PC-9 (cell line): ENCODE measurements around the gene C1orf35.

Experiments used
- EZH2 ChIP-seq: fragments of 200-600 bp; sonication (generic); IDR thresholded peaks from 2 replicates; pipeline ENCODE4 v1.8.0; 2017; ENCODE audit warnings: antibody characterized with exemption, low read depth
- TF ChIP-seq, protein P1 (sequence below): fragments of 200-600 bp; sonication (generic); conservative IDR thresholded peaks from 2 replicates; pipeline ENCODE4 v1.6.1; 2017; ENCODE audit warnings: mixed run types, antibody characterized with exemption, mild to moderate bottlenecking, moderate library complexity

DNA sequence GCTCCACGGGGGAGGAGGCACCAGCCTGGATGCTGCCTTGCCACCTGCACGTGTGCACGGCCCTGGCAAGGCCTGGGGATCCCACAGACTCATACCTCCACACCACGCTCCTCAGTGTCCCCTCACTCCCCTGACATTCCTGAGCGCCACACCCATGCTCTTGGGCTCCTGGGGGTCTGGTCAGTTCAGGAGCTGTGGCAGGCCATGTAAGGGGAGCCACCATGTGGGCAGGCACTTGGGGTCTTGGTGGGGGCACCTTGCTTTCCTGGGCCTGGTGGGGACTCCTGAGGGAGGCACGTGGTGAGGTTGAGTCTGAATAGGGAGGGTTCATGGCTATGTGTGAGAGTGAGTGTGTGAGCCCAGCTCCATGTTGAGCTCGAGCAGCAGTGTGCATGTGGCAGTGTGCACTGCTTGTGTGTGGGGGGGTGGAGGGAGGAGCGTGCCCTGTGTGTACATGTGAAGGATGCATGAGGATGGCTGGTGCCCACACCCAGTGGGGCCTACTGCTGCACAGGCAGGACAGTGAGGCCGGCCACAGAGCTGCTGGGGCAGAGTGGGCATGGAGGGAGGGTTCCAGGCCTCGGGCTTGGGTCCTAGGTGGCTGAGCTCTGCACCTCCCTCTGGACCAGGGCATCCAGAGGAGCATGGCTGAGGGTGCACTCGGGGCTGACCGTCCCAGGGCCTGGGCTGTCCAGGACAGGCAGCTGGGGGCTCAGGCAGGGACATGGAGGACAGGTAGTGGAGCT lies 48.2 kb upstream of the C1orf35 start:
- TF ChIP-seq, protein P1, sequence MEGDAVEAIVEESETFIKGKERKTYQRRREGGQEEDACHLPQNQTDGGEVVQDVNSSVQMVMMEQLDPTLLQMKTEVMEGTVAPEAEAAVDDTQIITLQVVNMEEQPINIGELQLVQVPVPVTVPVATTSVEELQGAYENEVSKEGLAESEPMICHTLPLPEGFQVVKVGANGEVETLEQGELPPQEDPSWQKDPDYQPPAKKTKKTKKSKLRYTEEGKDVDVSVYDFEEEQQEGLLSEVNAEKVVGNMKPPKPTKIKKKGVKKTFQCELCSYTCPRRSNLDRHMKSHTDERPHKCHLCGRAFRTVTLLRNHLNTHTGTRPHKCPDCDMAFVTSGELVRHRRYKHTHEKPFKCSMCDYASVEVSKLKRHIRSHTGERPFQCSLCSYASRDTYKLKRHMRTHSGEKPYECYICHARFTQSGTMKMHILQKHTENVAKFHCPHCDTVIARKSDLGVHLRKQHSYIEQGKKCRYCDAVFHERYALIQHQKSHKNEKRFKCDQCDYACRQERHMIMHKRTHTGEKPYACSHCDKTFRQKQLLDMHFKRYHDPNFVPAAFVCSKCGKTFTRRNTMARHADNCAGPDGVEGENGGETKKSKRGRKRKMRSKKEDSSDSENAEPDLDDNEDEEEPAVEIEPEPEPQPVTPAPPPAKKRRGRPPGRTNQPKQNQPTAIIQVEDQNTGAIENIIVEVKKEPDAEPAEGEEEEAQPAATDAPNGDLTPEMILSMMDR, result no peak
- no peak for TF ChIP-seq EZH2
